NCI-H1417 (cell line): ENCODE results near the gene HHLA2.

ENCODE experiments used
- DNase-seq, 3 experiments: peaks; one replicate each; lab custom pipeline; 2025; lab: John Stamatoyannopoulos, UW

HHLA2 gene

GRCh38 chr3:108393128-108393900 is 97.0 kb downstream of the HHLA2 start:
- peak in 2 of 3 experiments; percentile 15 to 36 for DNase-seq

GRCh38 chr3:108394016-108394415 is 97.7 kb downstream of the HHLA2 start:
- no peak for DNase-seq

DNA sequence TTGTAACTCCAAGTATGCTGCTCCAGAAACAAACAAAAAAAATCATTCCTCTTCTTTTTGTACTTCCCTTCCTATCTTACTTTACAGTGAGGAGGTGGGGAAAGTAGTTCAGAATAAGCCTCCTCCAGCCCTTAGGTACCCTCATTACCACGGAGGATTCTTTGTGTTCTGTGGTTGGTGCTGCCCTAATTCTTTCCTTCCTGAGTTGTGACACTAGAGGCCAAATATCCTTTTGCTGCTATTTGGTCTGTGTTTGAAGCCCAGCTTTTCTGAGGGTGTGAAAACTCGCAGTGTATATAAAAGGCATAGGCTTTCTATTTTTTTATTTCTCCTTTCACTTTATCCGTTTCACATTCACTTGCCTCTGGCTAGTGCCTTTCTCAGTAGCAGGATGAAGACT is 98.2 kb downstream of the HHLA2 start:
- no peak for DNase-seq

GRCh38 chr3:108396336-108396735 is 100.0 kb downstream of the HHLA2 start:
- DNase-seq = no peak

GRCh38 chr3:108398510-108398909 is 102.2 kb downstream of the HHLA2 start:
- no peak for DNase-seq

DNA sequence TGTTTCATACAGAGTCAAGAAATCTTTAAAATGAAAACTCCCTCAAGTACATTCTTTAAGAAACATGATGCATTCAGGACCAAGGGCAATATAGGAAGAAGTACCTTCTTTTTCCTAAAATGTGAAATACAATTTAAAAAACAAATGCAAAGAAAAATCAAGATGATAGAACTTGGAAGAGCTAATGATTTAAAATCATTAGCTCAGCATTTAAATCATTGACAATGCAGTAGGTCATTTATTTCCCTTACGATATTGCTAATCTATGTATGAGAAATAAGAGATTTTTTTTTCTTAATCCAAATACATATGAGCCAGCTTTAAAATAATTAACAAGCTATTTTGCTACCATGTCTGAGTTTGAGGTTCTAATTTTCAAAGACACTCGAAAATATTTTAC is 105.5 kb downstream of the HHLA2 start:
- DNase-seq = no peak

GRCh38 chr3:108403198-108403597 is 106.8 kb downstream of the HHLA2 start:
- DNase-seq = peak in 1 of 3 experiments; percentile 36

- DNase-seq = peak in 1 of 3 experiments; percentile 40
Observed at GRCh38 chr3:108403686-108404345, 107.5 kb downstream of the HHLA2 start.

- peak in 2 of 3 experiments; percentile 57 to 65 for DNase-seq
Observed at GRCh38 chr3:108404368-108404767, 108.0 kb downstream of the HHLA2 start.

DNA sequence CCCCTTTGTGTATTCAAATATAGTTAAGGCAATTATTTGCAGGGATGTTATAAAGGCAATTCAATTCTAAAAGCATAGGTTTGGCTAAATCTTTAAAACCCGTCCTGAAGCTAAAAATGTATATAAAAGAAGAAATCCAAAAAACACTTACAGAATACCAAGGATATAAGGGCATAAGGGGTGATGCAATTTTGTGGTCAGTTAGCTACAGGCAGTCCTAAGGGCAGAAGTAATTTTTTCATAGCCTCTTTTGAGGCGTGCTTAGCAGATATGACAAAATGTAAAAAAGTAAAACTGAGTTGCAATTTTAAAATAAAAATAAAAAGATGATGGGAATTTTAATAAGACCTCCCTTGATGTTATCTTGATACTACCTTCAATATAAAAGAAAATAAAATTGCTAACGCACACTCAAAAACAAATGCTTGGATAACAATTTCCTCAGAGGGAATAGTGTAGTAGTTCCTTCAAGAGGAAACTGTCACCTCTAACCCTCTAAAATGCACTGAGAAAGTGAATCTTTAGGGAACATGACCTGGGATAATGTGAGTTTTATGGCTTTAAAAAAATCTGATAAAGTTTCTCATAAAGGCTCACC is 109.8 kb downstream of the HHLA2 start:
- DNase-seq = peak in 1 of 3 experiments; percentile 37

DNA sequence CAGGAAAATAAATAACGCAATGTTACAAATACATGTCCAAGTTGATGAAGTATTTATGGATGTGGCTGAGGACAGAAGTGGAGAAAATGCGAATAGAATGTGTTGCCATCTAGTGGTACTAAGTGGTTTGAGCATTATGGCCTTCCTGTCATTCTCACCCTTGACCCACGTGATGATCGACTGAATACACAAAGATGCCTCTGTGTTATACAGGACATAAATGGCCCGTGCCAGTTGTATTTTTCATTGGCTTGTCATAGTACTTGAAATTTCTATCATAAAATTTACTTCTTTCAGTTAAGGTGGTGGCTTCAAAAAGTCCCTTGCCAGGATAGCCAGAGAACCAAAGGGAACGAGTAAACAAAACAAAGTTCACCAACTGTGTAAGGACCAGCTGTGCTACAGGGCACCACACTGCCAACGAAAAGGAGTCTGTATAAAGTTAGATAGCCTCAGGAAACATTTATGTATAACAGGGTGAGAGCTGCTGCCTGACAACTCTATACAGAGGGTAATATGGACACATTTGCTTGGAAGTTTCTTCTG is 110.4 kb downstream of the HHLA2 start:
- DNase-seq = peak; percentile 64 to 90 (median 75)

- peak in 1 of 3 experiments; percentile 39 for DNase-seq
Observed at GRCh38 chr3:108407886-108408285, 111.5 kb downstream of the HHLA2 start.

DNA sequence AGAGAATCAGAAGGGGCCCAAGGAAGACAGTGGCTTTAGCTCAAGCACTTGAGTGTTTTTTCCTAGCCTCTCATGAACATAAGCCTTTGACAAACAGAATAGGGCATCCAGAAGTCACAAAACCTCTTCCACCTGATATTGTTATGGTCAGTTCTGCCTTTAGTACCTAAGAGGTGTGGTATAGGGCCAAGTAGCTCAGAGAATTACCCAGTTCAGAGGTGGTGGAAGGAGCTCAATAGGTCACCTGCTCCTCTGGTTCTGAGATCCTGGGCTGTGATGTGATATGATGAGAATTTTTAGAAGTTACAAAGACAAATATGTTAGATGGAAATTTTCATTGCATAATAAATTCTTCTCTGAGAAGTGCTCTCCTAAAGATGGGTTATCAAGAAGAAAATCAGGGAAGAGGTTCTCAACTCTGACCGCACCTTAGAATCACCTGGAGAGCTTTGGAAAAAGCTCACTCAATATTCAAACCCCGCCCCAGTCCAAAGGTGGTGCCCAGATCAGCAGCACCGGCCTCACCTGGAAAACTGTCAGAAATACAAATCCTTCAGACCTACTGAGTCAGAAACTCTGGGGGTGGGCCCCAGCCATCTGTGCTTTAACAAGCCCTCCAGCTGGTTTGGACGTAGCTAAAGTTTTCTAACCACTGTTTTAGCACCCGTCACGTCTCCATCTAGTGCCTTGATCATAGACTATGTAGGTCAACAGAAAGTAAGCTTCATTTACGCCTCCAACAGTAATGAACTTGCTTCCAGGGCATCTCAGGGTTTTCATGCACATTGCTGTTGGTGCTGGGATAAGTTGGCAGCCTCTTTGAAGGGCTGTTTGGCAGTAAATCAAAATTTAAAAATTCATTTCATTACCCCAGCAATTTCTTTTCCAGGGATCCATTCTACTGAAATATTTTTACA is 112.8 kb downstream of the HHLA2 start:
- no peak for DNase-seq

DNA sequence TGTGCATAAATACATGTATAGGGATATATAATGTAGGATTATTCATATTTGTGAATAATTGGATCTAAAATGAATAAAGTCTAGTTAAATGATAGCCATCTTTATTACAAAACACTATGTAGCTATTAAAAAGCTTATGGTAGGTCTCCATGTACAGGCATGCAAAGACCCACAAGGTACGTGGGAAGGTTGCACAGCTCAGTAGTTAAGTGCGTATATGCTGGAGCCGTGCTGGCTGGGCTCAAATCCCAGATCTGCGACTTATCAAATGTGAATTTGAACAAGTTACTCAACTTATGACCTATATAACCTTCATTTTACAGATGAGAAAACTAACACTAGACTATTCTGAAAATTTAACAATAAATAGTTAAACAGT is 113.4 kb downstream of the HHLA2 start:
- DNase-seq = no peak

DNA sequence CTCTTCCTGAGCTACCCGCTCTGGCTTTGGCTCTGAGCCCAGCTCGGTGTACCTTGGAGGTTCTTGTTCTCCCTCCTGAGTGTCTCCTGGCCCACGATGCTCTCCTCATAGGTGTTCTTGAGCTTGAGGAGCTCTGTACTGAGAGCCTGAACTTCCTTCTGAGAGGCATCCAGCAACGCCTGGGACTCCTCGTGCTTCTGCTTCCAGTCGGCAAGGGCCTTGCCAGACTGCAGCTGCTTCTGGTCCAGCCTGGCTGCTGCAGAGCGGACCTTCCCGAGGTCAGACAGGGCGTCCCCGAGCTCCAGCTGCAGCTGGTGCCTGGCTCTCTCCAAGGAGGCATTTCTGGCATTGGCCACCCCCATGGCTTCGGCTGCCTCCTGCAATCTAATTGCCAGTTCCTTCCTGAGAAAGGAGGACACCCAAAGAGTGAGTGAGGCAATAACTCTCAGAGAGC is 114.2 kb downstream of the HHLA2 start:
- no peak for DNase-seq

DNA sequence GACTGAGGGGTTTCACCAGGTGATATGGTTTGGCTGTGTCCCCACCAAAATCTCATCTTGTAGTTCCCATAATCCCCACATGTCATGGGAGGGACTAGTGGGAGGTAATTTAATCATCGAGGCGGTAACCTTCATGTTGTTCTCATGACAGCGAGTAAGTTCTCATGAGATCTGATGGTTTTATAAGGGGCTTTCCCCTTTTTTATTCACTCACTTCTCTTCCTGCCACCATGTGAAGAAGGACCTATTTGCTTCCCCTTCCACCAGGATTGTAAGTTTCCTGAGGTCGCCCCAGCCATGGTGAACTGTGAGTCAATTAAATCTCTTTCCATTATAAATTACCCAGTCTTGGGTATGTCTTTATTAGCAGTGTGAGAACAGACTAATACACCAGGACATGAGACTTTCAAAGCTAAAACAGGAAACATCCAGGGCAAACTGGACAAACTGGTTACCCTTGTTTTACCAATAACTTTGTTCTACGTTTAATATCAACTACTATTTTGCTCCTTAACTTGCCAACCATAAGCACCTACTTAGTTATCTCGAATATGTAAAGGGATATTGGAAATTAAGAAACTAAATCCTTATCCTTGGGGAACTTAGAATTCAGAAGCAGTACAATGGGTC is 115.9 kb downstream of the HHLA2 start:
- peak in 1 of 3 experiments; percentile 6 for DNase-seq

DNA sequence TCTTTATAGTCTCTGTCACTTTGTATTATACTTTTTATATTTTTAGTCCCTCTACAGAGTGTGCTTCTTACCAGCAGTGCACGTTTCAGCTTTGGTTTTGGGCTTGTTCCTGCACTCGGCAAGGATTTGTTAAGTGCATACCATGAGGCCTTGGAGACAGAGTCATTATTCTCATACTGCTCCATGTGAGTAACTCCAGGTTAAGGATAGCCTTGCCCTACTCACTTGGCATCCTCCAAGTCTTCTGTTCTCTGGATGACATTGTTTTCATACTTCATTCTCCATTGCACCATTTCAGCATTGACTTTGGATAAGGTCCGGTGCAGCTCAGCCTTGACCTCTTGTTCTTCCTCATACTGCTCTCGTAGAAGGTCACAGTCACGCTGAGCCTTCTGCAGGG is 117.7 kb downstream of the HHLA2 start:
- no peak for DNase-seq

- no peak for DNase-seq
Observed at GRCh38 chr3:108415661-108416060, 119.3 kb downstream of the HHLA2 start.

DNA sequence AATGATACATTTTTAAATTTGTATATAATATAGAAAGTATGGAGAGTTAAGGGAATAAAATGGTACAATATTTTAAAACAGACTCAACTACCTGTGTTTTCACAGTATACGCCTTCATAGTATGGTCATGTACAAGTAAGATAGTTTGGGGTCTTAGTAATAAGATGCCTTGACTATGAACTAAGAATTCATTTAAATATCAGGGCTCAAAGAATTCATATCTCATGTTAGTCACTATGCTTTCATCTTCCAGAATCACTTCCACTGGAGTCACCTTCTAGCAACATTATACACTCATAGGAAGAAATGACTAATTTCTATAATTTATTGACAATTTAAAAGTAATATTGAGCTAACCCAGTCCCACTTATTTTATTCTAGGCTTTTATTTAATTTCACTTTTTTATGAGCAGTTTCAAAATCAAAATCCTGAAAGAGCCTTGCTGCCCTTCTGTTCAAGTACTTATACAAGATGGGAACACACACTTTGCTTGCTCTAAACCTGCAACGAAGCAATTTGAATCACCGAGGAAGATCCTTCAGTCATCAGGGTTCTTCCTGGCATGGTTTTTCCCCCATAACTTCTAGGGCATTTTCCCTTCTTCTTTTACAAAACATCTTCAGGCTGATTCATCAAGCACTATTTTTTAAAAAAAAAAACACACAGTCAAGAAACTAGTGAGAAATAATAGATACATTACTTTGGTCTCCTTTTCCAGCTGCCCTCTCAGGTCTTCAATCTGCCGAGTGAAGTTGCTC is 119.9 kb downstream of the HHLA2 start:
- DNase-seq = no peak

GRCh38 chr3:108420926-108421325 is 124.6 kb downstream of the HHLA2 start:
- no peak for DNase-seq
